Colonic mucosa (tissue), 4 donors: Measurements from ENCODE around the gene MCC. TPM values are rescaled to one million over a fixed set of nuclear protein-coding genes. Genes with fewer than 3 reads are reported as not detected.

Experiments used
- DNase-seq: peaks from one replicate; pipeline ENCODE4 v3.0.0-alpha.2; 2020
- H3K27ac ChIP-seq: fragments of 200-600 bp; one replicate; pipeline ENCODE4 v1.8.0; 2021
- H3K27me3 ChIP-seq: fragments of 200-600 bp; one replicate; pipeline ENCODE4 v1.8.0; 2021
- H3K36me3 ChIP-seq: fragments of 200-600 bp; one replicate; pipeline ENCODE4 v1.8.0; 2021
- H3K4me1 ChIP-seq: fragments of 200-600 bp; one replicate; pipeline ENCODE4 v1.8.0; 2021; ENCODE audit warnings: mild to moderate bottlenecking
- H3K4me3 ChIP-seq: fragments of 200-600 bp; one replicate; pipeline ENCODE4 v1.8.0; 2021
- H3K9ac ChIP-seq, 2 donors: one replicate each; pipeline ENCODE4 v1.7.0; 2013; ENCODE audit warnings: control low read depth in 2 of 2, low read depth in 2 of 2, low read length in 2 of 2
- H3K9me3 ChIP-seq: fragments of 200-600 bp; one replicate; pipeline ENCODE4 v1.8.0; 2021
- intact Hi-C: fragments of 100-400 bp; cut with DNase I; formaldehyde crosslinking; loops from one replicate; pipeline ENCODE4 v1.14.1; 2022
- total RNA-seq, 2 donors: library from RNA; stranded (reverse); fragmentation: NEBNext Ultra II Directional in 1 of 2; extraction: Animal tissue kit (Norgen Biotek cat#: 25700) in 1 of 2; gene quantifications; one replicate each; pipeline ENCODE4 v1.2.1, GENCODE V29; 2021
- TF ChIP-seq, protein P1 (sequence below): fragments of 200-600 bp; IDR thresholded peaks from one replicate; pipeline ENCODE4 v1.8.0; 2022; ENCODE audit warnings: antibody characterized with exemption, mild to moderate bottlenecking
- donor health status: healthy.
- donor health status: DM: no; HTN: no; CAD: no.
- donor health status: DM: no; HTN: no; CAD: no.

Gene MCC
- total RNA-seq, 2 donors from 2014 or later = 1.9 to 3.1 TPM

DNA sequence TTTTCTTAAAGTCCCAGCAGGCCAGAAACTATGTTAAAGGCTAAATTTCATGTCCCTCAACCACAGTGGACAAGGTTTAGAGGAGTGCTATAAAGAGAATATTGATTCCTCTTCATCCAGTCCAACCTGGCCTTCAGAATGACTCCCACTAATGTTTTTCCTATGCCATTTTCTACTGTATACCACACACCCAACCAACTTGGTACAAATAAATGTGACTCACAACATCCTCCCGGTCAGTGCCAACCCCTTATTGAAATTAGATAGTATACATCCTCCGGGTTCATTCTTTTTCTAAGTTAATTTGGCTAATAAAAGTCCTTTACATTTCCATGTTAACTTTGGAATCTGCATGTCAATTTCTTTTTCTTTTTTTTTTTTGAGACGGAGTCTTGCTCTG lies 268.6 kb downstream of the MCC start:
- H3K27ac ChIP-seq = no peak overlapping the region
- no peak overlapping the region for H3K9ac ChIP-seq

DNA sequence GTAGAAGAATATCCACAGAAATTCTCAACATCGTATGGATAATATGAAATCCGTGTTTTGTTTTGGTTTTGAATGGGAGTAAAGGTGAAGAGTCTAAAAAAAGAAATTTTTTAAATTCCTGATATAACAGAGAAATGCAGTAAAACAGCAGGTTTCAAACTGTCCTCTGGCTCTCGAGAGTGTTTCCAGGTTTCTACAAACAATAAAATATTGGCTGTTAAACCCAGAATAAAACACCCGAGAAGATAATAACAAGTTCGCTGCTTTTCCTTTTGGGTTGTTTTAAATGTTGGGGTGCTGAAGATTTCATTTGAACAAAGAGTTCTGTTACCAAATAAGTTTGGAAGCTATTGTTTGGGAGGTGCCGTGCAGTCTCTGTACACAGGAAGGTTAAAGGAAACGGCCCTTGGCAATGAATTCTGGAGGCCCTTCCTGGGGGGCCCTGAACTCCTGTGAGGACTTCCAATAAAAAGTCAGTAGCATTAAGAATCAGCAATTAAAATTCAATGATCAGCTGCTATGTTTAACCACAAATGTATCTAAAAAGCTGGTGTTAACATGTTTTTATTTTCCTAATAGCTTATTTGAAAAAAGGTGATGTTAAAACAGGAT lies 269.2 kb downstream of the MCC start:
- no peak overlapping the region for H3K4me3 ChIP-seq
- H3K27me3 ChIP-seq = no peaks in the 10 kb centered on the region
- intact Hi-C loops = no loop called here
- H3K27ac ChIP-seq = no peak overlapping the region
- no peak overlapping the region for H3K9ac ChIP-seq
- no peaks in the 10 kb centered on the region for H3K4me1 ChIP-seq
- H3K36me3 ChIP-seq = no peaks in the 10 kb centered on the region
- H3K9me3 ChIP-seq = no peaks in the 10 kb centered on the region
- TF ChIP-seq, protein P1, sequence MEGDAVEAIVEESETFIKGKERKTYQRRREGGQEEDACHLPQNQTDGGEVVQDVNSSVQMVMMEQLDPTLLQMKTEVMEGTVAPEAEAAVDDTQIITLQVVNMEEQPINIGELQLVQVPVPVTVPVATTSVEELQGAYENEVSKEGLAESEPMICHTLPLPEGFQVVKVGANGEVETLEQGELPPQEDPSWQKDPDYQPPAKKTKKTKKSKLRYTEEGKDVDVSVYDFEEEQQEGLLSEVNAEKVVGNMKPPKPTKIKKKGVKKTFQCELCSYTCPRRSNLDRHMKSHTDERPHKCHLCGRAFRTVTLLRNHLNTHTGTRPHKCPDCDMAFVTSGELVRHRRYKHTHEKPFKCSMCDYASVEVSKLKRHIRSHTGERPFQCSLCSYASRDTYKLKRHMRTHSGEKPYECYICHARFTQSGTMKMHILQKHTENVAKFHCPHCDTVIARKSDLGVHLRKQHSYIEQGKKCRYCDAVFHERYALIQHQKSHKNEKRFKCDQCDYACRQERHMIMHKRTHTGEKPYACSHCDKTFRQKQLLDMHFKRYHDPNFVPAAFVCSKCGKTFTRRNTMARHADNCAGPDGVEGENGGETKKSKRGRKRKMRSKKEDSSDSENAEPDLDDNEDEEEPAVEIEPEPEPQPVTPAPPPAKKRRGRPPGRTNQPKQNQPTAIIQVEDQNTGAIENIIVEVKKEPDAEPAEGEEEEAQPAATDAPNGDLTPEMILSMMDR = no peak
- no peak for DNase-seq

More for the DNA sequence above, 268.6 kb downstream of the MCC start:
- Histone ChIP-seq H3K36me3 (no peaks in the 10 kb centered on the region), H3K4me3 (no peak overlapping the region), H3K27me3 (no peaks in the 10 kb centered on the region), H3K9me3 (no peaks in the 10 kb centered on the region), H3K4me1 (no peaks in the 10 kb centered on the region)
- TF ChIP-seq, protein P1 = no peak
- intact Hi-C loops = no loop called here
- no peak for DNase-seq

DNA sequence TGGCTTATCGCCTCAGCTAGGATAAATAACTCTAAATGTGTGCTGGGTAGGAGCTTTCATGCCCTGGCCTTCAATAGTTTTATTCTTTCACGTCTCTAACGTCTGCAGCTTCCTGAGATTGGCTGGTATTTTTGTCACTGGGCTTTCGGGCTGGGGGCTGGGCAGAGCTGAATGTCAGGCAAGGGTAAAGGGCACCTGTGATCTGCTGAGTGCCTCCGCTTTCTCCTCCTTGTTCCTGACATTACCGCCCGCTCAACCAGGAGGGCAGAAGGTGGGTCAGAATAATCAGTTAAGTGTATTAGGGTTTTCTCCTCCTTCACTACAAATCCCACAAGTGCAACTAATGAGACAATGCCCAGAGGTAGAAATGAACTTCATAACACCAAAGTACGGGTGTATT lies 270.1 kb downstream of the MCC start:
- no peak for DNase-seq
- H3K36me3 ChIP-seq = no peaks in the 10 kb centered on the region
- intact Hi-C loops = no loop called here
- H3K27ac ChIP-seq = no peak overlapping the region
- no peak overlapping the region for H3K4me3 ChIP-seq
- H3K4me1 ChIP-seq = no peaks in the 10 kb centered on the region
- no peaks in the 10 kb centered on the region for H3K9me3 ChIP-seq
- TF ChIP-seq, protein P1 = no peak
- H3K9ac ChIP-seq = no peak overlapping the region
- H3K27me3 ChIP-seq = no peaks in the 10 kb centered on the region

DNA sequence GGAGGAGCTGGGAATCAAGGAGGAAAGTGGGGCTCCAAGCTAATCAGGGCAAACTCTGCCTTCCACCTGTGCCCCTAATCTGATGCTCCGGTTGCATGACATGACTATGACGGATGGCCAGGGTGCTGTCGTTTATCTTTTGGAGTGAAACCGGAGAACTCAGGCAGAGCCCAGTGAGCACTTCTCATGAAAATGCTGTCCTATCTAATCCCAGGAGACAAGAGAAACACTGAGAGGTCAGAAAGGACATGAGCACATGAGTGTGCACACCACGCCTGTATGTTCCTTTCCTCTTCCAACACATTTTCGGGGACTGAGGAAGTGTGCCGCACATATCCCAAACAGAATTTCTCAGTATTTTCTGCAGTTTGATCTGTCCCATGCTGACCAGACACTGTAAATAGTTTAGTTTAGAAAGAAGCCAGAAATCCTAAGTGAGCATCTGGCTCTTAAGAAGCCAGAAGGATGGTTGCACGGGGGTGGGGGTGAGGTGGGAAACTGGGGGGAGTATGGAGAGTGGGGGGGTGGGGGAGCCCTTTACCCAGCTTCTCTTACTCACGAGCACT lies 270.6 kb downstream of the MCC start:
- H3K9me3 ChIP-seq = no peaks in the 10 kb centered on the region
- intact Hi-C loops = no loop called here
- H3K36me3 ChIP-seq = no peaks in the 10 kb centered on the region
- H3K4me3 ChIP-seq = no peak overlapping the region
- TF ChIP-seq, protein P1 = no peak
- H3K4me1 ChIP-seq = no peaks in the 10 kb centered on the region
- DNase-seq = no peak
- no peak overlapping the region for H3K27ac ChIP-seq
- H3K9ac ChIP-seq = no peak overlapping the region
- no peaks in the 10 kb centered on the region for H3K27me3 ChIP-seq

DNA sequence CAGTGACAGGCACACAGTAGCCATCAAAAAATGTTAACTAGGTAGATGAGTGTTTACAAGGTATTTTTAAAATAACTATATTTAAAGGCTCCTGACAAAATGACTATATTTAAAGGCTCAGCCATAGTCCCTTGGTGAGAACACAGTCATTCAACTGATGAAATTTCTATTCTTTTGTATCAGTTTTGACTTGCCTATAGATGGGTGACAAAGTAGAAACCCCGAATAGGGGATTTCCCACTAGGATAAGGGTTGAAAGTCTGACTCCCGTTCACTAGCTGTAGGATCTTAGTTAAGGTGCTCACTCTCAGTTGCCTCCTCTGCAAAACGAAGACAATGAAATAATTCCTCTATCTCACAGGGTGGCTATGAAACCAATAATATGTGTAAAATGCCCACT lies 271.7 kb downstream of the MCC start:
- no peaks in the 10 kb centered on the region for H3K27me3 ChIP-seq
- TF ChIP-seq, protein P1 = no peak
- H3K9ac ChIP-seq = no peak overlapping the region
- H3K4me1 ChIP-seq = no peaks in the 10 kb centered on the region
- intact Hi-C loops = no loop called here
- H3K4me3 ChIP-seq = no peak overlapping the region
- no peak for DNase-seq
- no peak overlapping the region for H3K27ac ChIP-seq
- H3K9me3 ChIP-seq = no peaks in the 10 kb centered on the region
- no peaks in the 10 kb centered on the region for H3K36me3 ChIP-seq
